MM.1S (cell line): ENCODE measurements around the gene LYRM4.
A peak's percentile ranks its signal among the peaks of the same experiment; 100 is the strongest.

Experiments used
- DNase-seq: peaks from one replicate; pipeline ENCODE4 v3.0.0-alpha.2; 2015
- H2AFZ ChIP-seq: fragments of 300-600 bp; sonication (generic); 2 replicates; pipeline ENCODE4 v1.6.0; 2016; ENCODE audit warnings: antibody characterized with exemption, low read length
- H3F3A ChIP-seq: fragments of 300-600 bp; sonication (generic); 2 replicates; pipeline ENCODE4 v1.6.1; 2016; ENCODE audit warnings: mild to moderate bottlenecking, antibody characterized with exemption, low read length, moderate library complexity, mixed read lengths; ENCODE audit not compliant: insufficient read depth
- H3K27ac ChIP-seq: fragments of 300-600 bp; sonication (generic); 2 replicates; pipeline ENCODE4 v1.5.1; 2016; ENCODE audit warnings: mild to moderate bottlenecking, low read length
- H3K27me3 ChIP-seq: fragments of 300-600 bp; sonication (generic); replicated peaks from 2 replicates; pipeline ENCODE4 v1.6.0; 2016; ENCODE audit warnings: low read length; ENCODE audit not compliant: insufficient read depth
- H3K36me3 ChIP-seq: fragments of 300-600 bp; sonication (generic); replicated peaks from 2 replicates; pipeline ENCODE4 v1.6.1; 2016; ENCODE audit warnings: mild to moderate bottlenecking, low read length, mixed read lengths; ENCODE audit not compliant: insufficient read depth
- H3K4me1 ChIP-seq: fragments of 300-600 bp; sonication (generic); 2 replicates; pipeline ENCODE4 v1.6.1; 2016; ENCODE audit warnings: low read length, mixed read lengths
- H3K4me2 ChIP-seq: fragments of 300-600 bp; sonication (generic); 2 replicates; pipeline ENCODE4 v1.6.0; 2016; ENCODE audit warnings: low read depth, low read length
- H3K4me3 ChIP-seq: fragments of 300-600 bp; sonication (generic); 2 replicates; pipeline ENCODE4 v1.5.1; 2016; ENCODE audit warnings: low read length, mixed read lengths
- H3K79me2 ChIP-seq: fragments of 300-600 bp; sonication (generic); 2 replicates; pipeline ENCODE4 v1.6.1; 2016; ENCODE audit warnings: mixed run types, low read length, mixed read lengths
- H3K9ac ChIP-seq: fragments of 300-600 bp; sonication (generic); 2 replicates; pipeline ENCODE4 v1.6.1; 2016; ENCODE audit warnings: low read length, mixed read lengths
- H3K9me2 ChIP-seq: fragments of 300-600 bp; sonication (generic); replicated peaks from 2 replicates; pipeline ENCODE4 v1.6.1; 2016; ENCODE audit warnings: mild to moderate bottlenecking, low read length, mixed read lengths; ENCODE audit not compliant: insufficient read depth
- H3K9me3 ChIP-seq: fragments of 300-600 bp; sonication (generic); replicated peaks from 2 replicates; pipeline ENCODE4 v1.6.1; 2016; ENCODE audit warnings: mild to moderate bottlenecking, low read length, mixed read lengths; ENCODE audit not compliant: insufficient read depth
- H4K20me1 ChIP-seq: fragments of 300-600 bp; sonication (generic); 2 replicates; pipeline ENCODE4 v1.6.1; 2016; ENCODE audit warnings: mild to moderate bottlenecking, low read length, moderate library complexity, mixed read lengths; ENCODE audit not compliant: insufficient read depth
- EZH2 ChIP-seq: fragments of 300-600 bp; sonication (generic); optimal IDR thresholded peaks from 2 replicates; pipeline ENCODE3; 2017; ENCODE audit warnings: low read depth, mild to moderate bottlenecking, antibody characterized with exemption, low read length, mixed read lengths
- EZH2phosphoT487 ChIP-seq: fragments of 300-600 bp; sonication (generic); IDR thresholded peaks from 2 replicates; pipeline ENCODE4 v1.6.1; 2018; ENCODE audit warnings: antibody characterized with exemption, low read length
- TF ChIP-seq, protein P1 (sequence below): fragments of 300-600 bp; sonication (generic); IDR thresholded peaks from 2 replicates; pipeline ENCODE4 v1.5.1; 2016; ENCODE audit warnings: antibody characterized with exemption, low read length, mixed read lengths

LYRM4 gene

DNA sequence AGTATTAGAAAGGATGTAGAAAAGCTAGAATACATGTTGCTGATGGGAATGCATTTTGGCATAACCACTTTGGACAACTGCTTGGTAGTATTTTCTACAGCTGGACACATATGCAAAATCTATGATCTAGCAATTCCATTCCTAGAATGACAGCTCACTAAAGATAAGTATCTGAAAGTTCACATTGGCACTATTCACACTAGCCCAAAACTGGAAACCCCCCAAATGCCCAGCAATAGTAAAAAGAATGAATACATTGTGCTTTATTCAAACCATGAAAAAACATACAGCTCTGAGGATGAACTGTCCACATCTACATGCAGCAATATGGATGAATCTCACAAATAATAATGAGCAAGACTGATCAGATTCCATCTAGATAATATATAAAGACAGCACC, 96.7 kb downstream of the LYRM4 start:
- no peak overlapping the region for H3K27ac ChIP-seq
- no peak for TF ChIP-seq EZH2
- TF ChIP-seq EZH2phosphoT487 = no peak
- TF ChIP-seq, protein P1, sequence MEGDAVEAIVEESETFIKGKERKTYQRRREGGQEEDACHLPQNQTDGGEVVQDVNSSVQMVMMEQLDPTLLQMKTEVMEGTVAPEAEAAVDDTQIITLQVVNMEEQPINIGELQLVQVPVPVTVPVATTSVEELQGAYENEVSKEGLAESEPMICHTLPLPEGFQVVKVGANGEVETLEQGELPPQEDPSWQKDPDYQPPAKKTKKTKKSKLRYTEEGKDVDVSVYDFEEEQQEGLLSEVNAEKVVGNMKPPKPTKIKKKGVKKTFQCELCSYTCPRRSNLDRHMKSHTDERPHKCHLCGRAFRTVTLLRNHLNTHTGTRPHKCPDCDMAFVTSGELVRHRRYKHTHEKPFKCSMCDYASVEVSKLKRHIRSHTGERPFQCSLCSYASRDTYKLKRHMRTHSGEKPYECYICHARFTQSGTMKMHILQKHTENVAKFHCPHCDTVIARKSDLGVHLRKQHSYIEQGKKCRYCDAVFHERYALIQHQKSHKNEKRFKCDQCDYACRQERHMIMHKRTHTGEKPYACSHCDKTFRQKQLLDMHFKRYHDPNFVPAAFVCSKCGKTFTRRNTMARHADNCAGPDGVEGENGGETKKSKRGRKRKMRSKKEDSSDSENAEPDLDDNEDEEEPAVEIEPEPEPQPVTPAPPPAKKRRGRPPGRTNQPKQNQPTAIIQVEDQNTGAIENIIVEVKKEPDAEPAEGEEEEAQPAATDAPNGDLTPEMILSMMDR = no peak
- H3K36me3 ChIP-seq = no peaks in the 10 kb centered on the region
- no peaks in the 10 kb centered on the region for H3K4me1 ChIP-seq
- no peaks in the 10 kb centered on the region for H3K9me3 ChIP-seq
- no peaks in the 10 kb centered on the region for H3F3A ChIP-seq
- H2AFZ ChIP-seq = no peak overlapping the region
- no peak overlapping the region for H3K9ac ChIP-seq
- no peaks in the 10 kb centered on the region for H3K9me2 ChIP-seq
- peak; percentile 14 for DNase-seq
- H3K79me2 ChIP-seq = 0 out of 2 replicates have a peak, but pooled peaks cover 3% of the 10 kb centered on the region
- no peaks in the 10 kb centered on the region for H3K27me3 ChIP-seq
- no peaks in the 10 kb centered on the region for H4K20me1 ChIP-seq
- no peak overlapping the region for H3K4me3 ChIP-seq
- no peak overlapping the region for H3K4me2 ChIP-seq

DNA sequence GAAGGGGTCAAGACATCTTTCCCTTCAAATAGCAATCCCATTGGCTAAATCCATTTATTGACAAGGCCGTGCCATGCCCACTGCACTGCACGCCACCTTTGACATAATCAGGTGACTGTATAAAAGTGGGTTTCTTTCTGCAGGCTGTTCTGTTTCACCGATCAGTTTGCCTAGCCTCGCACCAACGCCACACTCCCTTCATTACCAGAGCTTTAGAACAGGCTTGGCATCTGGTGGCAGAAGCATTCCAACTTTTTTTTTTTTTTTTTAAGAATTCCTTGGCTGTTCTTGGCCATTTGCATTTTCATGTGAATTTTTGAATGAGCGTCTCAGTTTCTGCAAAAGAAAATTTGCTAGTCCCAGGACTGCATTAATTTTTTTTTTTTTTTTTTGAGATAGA, 97.5 kb downstream of the LYRM4 start:
- no peaks in the 10 kb centered on the region for H4K20me1 ChIP-seq
- no peaks in the 10 kb centered on the region for H3K4me1 ChIP-seq
- no peaks in the 10 kb centered on the region for H3K9me2 ChIP-seq
- no peak overlapping the region for H3K27ac ChIP-seq
- no peaks in the 10 kb centered on the region for H3F3A ChIP-seq
- DNase-seq = no peak
- H3K4me2 ChIP-seq = no peak overlapping the region
- H2AFZ ChIP-seq = no peak overlapping the region
- TF ChIP-seq EZH2phosphoT487 = no peak
- TF ChIP-seq, protein P1 = no peak
- no peak for TF ChIP-seq EZH2
- H3K4me3 ChIP-seq = no peak overlapping the region
- no peaks in the 10 kb centered on the region for H3K9me3 ChIP-seq
- no peak overlapping the region for H3K9ac ChIP-seq
- no peaks in the 10 kb centered on the region for H3K27me3 ChIP-seq
- H3K36me3 ChIP-seq = no peaks in the 10 kb centered on the region
- 0 out of 2 replicates have a peak, but pooled peaks cover 3% of the 10 kb centered on the region for H3K79me2 ChIP-seq

DNA sequence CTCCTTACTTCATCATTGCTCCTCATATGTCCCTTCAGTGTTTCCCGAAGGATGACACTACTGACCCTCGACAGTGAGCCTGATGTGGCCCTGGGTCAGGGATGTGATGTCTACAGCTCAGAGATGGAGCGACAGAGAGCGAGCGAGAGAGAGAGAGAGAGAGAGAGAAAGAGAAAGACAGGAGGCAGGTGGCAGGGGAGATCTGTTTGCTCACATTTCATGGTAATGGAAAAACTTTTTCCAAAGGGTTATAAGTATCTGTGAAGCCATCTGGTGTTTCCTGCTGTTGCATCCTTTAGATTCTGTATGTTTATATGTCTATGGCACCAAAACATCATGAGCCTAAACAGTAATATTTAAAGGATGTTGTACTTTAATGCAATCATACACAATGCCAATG, 98.4 kb downstream of the LYRM4 start:
- Histone ChIP-seq H2AFZ (no peak overlapping the region), H3K4me1 (no peaks in the 10 kb centered on the region), H3K9ac (no peak overlapping the region), H3K9me3 (no peaks in the 10 kb centered on the region), H4K20me1 (no peaks in the 10 kb centered on the region), H3K36me3 (no peaks in the 10 kb centered on the region), H3K4me3 (no peak overlapping the region), H3K9me2 (no peaks in the 10 kb centered on the region), H3K4me2 (no peak overlapping the region), H3F3A (no peaks in the 10 kb centered on the region), H3K27me3 (no peaks in the 10 kb centered on the region), H3K79me2 (no peaks in the 10 kb centered on the region), H3K27ac (no peak overlapping the region)
- DNase-seq = no peak
- TF ChIP-seq EZH2phosphoT487 = no peak
- TF ChIP-seq, protein P1 = no peak
- no peak for TF ChIP-seq EZH2
